GM21576 (cell line): ENCODE measurements around the gene CKAP2.
A peak's percentile ranks its signal among the peaks of the same experiment; 100 is the strongest.
"Not testable (repeated sequence)": the region's sequence is repeated elsewhere in the genome, so short reads cannot be mapped to it uniquely, and the experiment has no call there.

Source experiments
- ATAC-seq: cut with Tn5 transposase; IDR thresholded peaks from one replicate; pipeline ENCODE4 v1.9.1; 2021; ENCODE audit warnings: mild to moderate bottlenecking, moderate library complexity; ENCODE audit not compliant: unreplicated experiment

CKAP2 gene

GRCh38 chr13:52450793-52451116 is 4.5 kb upstream of the CKAP2 start:
- no peak for ATAC-seq

- ATAC-seq, result no peak
Measured at GRCh38 chr13:52451135-52451804, 4.0 kb upstream of the CKAP2 start.

GRCh38 chr13:52452470-52452869 is 2.8 kb upstream of the CKAP2 start:
- no peak for ATAC-seq

GRCh38 chr13:52454459-52454819 is 839 bp upstream of the CKAP2 start:
- peak; percentile 31 for ATAC-seq

- peak; percentile 29 for ATAC-seq
Measured at GRCh38 chr13:52455677-52456041, 381 bp downstream of the CKAP2 start.

GRCh38 chr13:52459668-52460067 is 4.4 kb downstream of the CKAP2 start:
- no peak for ATAC-seq

- ATAC-seq, result no peak
Measured at GRCh38 chr13:52461265-52461664, 6.0 kb downstream of the CKAP2 start.

GRCh38 chr13:52463526-52463925 is 8.2 kb downstream of the CKAP2 start:
- no peak for ATAC-seq

GRCh38 chr13:52468487-52468886 is 13.2 kb downstream of the CKAP2 start:
- not testable (repeated sequence) for ATAC-seq

- not testable (repeated sequence) for ATAC-seq
Measured at GRCh38 chr13:52480677-52481428, 25.6 kb downstream of the CKAP2 start.

- ATAC-seq, result not testable (repeated sequence)
Measured at GRCh38 chr13:52487078-52487477, 31.8 kb downstream of the CKAP2 start.

GRCh38 chr13:52488763-52489162 is 33.5 kb downstream of the CKAP2 start:
- not testable (repeated sequence) for ATAC-seq

GRCh38 chr13:52491015-52491414 is 35.7 kb downstream of the CKAP2 start:
- ATAC-seq, result not testable (repeated sequence)

- ATAC-seq, result not testable (repeated sequence)
Measured at GRCh38 chr13:52494241-52494640, 39.0 kb downstream of the CKAP2 start.

GRCh38 chr13:52497979-52498378 is 42.7 kb downstream of the CKAP2 start:
- ATAC-seq, result peak; percentile 59

GRCh38 chr13:52502277-52502676 is 47.0 kb downstream of the CKAP2 start:
- ATAC-seq, result not testable (repeated sequence)

GRCh38 chr13:52505843-52506242 is 50.6 kb downstream of the CKAP2 start:
- not testable (repeated sequence) for ATAC-seq

- ATAC-seq, result not testable (repeated sequence)
Measured at GRCh38 chr13:52509532-52509931, 54.3 kb downstream of the CKAP2 start.

GRCh38 chr13:52510221-52510797 is 55.0 kb downstream of the CKAP2 start:
- ATAC-seq, result not testable (repeated sequence)

GRCh38 chr13:52511598-52511997 is 56.3 kb downstream of the CKAP2 start:
- not testable (repeated sequence) for ATAC-seq

- ATAC-seq, result not testable (repeated sequence)
Measured at GRCh38 chr13:52513957-52514596, 58.8 kb downstream of the CKAP2 start.

GRCh38 chr13:52523323-52523722 is 68.0 kb downstream of the CKAP2 start:
- not testable (repeated sequence) for ATAC-seq
